HG02852 (cell line): ENCODE results near the gene LRRC2.
"Not testable (repeated sequence)": the region's sequence is repeated elsewhere in the genome, so short reads cannot be mapped to it uniquely, and the experiment has no call there.

Source experiments
- ATAC-seq: cut with Tn5 transposase; IDR thresholded peaks from one replicate; pipeline ENCODE4 v1.9.1; 2021; ENCODE audit warnings: mild to moderate bottlenecking, moderate library complexity; ENCODE audit not compliant: unreplicated experiment

LRRC2 gene, protein sequence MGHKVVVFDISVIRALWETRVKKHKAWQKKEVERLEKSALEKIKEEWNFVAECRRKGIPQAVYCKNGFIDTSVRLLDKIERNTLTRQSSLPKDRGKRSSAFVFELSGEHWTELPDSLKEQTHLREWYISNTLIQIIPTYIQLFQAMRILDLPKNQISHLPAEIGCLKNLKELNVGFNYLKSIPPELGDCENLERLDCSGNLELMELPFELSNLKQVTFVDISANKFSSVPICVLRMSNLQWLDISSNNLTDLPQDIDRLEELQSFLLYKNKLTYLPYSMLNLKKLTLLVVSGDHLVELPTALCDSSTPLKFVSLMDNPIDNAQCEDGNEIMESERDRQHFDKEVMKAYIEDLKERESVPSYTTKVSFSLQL

GRCh38 chr3:46566040-46566641 lies at the start of gene LRRC2:
Gene LRRC2 (minus strand): TSS chr3:46566302. CDS start chr3:46551591, 14,711 bp downstream.
- no peak for ATAC-seq

DNA sequence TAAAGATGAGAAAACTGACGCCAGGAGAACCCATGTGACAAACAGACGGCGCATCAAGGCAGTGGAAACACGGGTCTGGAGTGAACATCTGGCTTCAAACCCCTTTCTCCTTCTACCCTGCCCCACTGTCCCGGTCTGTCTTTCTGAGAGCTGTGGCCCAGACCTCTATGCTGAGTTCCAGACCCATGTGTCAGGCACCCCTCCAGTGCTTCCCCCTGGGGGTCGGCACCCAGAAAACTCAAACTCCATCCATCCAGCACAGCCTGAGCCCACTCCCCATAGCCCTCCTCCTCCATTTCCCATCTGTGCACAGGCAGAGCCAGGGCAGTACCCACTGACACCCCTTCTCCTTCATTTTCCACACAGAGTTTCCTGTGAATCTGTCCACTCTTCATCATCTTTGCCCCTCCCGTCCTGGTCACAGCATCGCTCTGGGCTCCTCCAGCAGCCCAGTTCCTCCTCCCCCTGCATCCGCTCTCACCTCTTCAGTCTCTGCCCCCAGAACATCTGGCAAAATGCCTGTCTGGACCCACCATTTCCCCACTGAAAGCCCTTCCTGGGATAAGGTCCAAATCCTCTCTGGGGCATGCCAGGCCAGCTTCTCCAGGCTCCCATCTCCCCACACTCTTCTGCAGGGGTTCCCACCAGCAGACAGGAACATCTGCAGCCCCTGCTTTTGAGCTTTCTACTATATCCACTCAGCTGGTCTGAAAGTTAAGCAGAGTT lies 49.1 kb upstream of the LRRC2 start:
- no peak for ATAC-seq

DNA sequence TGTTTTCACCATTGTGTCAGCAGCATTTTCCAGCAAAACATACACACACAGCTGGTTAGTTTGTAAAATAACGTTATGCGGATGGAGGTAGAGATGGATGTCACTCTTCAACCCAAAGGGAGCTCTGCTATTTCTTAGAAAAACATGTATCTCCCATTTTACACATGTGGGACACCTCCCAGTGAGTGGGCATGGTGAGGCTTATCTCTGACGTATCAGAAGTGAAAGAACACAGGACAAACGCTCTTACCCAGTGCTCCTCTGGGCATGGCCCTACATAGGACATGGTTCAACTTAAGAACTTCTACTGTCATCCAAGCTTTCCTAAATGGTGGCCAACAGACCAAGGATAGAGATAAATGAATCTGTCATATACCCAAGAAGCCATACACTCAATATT lies 48.3 kb upstream of the LRRC2 start:
- ATAC-seq = no peak

DNA sequence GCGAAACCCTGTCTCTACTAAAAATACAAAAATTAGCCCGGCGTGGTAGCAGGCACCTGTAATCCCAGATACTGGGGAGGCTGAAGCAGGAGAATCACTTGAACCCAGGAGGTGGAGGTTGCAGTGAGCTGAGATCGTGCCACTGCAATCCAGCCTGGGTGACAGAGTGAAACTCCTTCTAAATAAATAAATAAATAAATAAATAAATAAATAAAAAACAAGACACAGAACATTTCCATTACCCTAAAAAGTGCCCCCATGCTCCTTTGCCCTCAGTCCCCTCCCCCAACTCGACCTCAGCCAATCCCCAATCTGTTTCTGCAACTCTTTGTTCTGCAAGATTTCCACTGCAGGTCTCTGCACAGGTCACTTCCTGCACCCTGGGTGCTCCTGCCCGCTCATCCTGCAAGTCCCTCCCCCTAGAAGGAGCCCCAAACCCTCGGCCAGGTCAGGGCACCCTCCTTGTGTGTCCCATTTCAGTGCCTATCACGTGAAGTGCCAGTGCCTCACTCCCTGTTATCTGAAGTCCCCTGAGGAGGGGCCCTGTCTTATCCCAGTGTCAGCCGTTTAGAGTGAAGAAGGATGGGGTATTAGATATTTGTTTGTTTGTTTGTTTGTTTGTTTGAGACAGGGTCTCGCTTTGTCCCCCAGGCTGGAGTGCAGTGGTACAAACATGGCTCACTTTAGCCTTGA lies 47.4 kb upstream of the LRRC2 start:
- no peak for ATAC-seq

GRCh38 chr3:46612324-46612723 lies 46.2 kb upstream of the LRRC2 start, which contains the start of gene FAM240A:
Gene FAM240A (plus strand): TSS chr3:46612525. CDS start chr3:46612684, 159 bp downstream.
- no peak for ATAC-seq

GRCh38 chr3:46609944-46610722 lies 44.0 kb upstream of the LRRC2 start:
- ATAC-seq = no peak

DNA sequence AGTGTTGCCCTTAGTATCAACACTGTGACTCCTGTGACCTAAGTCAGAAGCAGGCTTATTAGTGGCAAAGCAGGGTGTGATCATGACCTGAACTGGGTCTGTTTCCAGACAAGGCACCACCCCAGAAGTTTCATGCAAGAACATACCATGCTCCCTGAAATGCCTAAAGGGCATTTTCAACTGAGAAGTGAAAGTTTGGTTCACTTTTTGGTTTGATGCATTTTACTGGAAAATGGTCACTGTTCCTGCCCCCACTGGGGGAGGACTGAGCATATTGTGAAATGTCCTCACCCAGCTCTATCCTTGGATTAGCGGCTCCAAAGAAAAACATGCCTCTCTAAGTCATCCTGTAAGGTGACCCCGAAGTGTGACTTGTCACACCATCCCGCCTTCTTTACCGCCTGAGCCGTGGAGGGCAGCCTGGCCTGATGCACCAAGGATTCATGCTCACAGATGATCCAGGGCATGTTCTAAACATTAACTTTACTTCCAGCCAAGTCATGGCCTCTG lies 43.2 kb upstream of the LRRC2 start:
- ATAC-seq = no peak

DNA sequence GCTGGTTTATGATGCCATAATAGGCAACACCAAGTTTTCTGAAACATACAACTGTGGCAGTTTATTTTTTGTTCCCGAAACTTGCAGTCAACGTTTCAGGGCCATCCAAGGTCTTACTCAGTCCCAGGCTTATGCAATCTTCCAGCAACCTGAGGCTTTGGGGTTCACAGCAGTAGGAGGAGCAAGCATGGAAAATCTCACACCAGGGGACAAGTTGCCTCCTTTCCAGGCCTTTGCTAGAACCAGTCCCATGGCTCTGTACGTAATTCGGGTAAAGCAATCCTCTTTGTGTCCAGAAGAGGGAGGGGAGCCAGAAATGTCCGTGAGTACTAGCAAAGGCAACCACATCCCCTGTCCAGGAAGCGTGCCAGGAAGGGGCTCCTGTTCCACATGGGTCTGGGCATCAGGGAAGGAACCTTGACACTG lies 41.5 kb upstream of the LRRC2 start:
- no peak for ATAC-seq

GRCh38 chr3:46604127-46604526 lies 38.0 kb upstream of the LRRC2 start:
- no peak for ATAC-seq

- ATAC-seq = no peak
Measured at GRCh38 chr3:46603446-46604046, 37.4 kb upstream of the LRRC2 start.

GRCh38 chr3:46599590-46599989 lies 33.5 kb upstream of the LRRC2 start:
- no peak for ATAC-seq

DNA sequence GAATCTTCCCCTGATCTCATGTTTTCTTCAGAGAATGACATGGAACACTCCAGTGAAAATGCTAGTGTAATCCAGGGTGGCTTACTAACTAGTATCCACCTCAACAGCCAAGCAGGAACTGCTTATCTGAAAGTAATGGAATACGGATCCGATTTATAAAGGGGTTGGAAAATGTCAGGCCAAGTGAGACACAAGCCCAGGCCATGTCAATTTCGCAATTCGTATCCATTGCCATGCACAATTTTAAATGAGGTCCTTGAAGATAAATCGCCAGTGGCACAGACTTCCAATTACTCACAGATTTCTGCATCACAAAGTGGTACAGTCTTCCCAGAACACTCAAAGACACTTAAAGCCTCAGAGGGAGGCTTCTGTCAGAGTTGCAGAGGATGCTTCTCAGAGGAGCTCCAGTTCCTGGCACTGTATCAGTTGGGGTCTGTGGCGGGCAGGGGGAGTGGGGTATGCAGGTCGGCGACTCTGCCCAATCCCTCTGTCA lies 29.8 kb upstream of the LRRC2 start:
- ATAC-seq = no peak

- ATAC-seq = no peak
Measured at GRCh38 chr3:46594723-46595122, 28.6 kb upstream of the LRRC2 start.

DNA sequence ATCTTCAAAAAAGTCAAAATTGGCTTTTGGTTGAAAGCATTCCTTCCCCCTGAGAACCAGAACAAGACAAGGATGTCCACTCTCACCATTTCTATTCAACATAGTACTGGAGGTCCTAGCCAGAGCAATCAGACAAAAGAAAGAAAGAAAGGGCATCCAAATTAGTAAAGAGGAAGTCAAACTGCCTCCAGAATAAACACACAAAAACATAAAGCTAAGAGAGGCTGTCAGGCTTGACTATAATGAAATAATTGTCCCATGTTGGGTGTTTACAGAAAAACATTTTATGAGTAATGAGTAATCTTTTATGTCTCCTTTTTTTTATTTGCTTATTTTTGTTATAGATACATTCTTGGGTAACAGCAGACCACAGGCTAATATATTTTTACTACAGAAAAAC lies 27.9 kb upstream of the LRRC2 start:
- ATAC-seq = no peak

GRCh38 chr3:46593274-46593862 lies 27.3 kb upstream of the LRRC2 start:
- ATAC-seq = no peak

- not testable (repeated sequence) for ATAC-seq
Measured at GRCh38 chr3:46587268-46587667, 21.2 kb upstream of the LRRC2 start.

GRCh38 chr3:46586738-46587246 lies 20.7 kb upstream of the LRRC2 start:
- no peak for ATAC-seq

GRCh38 chr3:46585799-46586693 lies 19.9 kb upstream of the LRRC2 start:
- ATAC-seq = no peak
